Measurements from ENCODE around the gene DOCK1.

DNA sequence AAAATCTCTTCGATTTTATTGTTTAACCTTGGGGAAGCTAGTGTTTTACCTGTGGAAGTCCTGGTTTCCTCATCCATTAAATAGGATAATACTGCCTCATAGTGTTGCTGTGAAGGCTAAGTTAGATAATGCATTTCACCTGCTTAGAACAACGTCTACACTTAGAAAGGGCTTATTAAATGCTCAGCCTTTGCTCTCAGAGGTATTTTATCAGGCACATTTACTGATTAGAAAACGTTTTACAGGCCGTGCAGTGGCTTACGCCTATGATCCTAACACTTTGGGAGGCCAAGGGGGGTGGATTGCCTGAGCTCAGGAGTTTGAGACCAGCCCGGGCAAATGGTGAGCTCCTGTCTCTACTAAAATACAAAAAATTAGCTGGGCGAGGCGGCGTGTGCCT, 146.8 kb downstream of the DOCK1 start:
- TF ChIP-seq POLR2A (IDR thresholded peaks at IDR 0.05): no peak
- TF ChIP-seq, protein P1, sequence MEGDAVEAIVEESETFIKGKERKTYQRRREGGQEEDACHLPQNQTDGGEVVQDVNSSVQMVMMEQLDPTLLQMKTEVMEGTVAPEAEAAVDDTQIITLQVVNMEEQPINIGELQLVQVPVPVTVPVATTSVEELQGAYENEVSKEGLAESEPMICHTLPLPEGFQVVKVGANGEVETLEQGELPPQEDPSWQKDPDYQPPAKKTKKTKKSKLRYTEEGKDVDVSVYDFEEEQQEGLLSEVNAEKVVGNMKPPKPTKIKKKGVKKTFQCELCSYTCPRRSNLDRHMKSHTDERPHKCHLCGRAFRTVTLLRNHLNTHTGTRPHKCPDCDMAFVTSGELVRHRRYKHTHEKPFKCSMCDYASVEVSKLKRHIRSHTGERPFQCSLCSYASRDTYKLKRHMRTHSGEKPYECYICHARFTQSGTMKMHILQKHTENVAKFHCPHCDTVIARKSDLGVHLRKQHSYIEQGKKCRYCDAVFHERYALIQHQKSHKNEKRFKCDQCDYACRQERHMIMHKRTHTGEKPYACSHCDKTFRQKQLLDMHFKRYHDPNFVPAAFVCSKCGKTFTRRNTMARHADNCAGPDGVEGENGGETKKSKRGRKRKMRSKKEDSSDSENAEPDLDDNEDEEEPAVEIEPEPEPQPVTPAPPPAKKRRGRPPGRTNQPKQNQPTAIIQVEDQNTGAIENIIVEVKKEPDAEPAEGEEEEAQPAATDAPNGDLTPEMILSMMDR (IDR thresholded peaks at IDR 0.05): no peak
- TF ChIP-seq POLR2AphosphoS5 (IDR thresholded peaks at IDR 0.05): no peak
